NCI-H146 treated with DMSO at 0.1 percent for 48 hours (cell line): ENCODE measurements around the gene NDOR1.
A peak's percentile ranks its signal among the peaks of the same experiment; 100 is the strongest.

Source experiments
- DNase-seq: peaks from one replicate; lab custom pipeline; 2025; ENCODE audit not compliant: unreplicated experiment; lab: John Stamatoyannopoulos, UW

NDOR1 gene

GRCh38 chr9:137219757-137220316 lies 14.3 kb downstream of the NDOR1 start:
- no peak for DNase-seq

DNA sequence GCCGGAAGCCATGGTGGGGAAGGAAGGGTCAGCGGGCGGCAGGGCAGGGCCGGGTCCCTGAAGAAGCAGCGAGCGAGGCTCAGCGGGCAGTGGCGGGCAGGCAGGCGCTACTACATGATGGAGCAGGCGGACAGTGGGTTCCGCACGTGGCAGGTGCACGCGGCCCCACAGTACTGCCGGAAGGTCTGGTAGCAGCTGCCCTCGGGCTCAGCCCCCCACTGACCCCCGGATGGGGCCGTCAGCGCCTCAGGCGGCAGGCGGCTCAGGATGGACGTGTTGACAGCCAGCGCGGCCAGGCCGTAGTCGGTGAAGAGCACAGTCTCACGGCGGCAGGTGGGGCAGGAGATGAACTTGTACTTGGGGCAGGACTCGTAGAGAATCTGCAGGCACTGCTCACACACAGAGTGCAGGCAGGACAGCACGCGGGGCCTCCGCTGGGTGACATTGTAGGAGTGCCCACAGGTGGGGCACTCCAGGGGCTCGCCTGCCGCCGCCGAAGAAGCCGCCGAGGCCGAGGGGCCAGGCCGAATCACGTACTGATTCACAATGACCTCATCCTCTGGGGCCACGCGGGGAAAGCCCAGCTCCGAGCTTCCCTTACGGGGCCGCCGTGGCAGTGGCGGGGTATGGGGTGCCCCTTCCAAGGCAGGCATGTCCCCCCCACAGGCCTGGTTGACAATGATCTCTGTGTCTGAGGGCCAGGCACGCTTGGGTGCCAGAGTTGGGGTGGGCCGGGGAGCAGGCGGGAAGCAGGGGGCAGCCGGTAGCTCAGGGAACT lies 15.0 kb downstream of the NDOR1 start:
- DNase-seq: no peak

DNA sequence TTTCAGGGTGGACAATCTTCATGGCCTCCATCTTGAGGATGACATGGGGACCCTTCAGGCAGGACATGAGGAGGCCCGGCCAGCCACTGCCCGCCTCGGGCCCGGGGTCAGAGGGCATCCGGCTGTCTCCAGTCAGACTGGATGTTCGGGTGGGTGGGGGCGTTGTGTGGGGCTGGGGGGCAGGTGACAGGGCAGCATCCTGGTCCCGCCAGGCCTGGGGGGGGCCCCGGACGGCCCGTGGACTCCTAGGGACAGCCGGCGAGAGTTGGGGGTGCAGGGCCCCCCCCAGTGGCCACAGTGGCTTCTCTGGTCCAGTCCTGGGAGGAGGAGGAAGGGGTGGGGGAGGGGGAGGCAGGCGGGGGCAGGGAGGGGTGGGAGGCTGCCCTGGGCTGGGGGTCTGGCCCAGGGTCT lies 15.6 kb downstream of the NDOR1 start:
- DNase-seq: no peak

DNA sequence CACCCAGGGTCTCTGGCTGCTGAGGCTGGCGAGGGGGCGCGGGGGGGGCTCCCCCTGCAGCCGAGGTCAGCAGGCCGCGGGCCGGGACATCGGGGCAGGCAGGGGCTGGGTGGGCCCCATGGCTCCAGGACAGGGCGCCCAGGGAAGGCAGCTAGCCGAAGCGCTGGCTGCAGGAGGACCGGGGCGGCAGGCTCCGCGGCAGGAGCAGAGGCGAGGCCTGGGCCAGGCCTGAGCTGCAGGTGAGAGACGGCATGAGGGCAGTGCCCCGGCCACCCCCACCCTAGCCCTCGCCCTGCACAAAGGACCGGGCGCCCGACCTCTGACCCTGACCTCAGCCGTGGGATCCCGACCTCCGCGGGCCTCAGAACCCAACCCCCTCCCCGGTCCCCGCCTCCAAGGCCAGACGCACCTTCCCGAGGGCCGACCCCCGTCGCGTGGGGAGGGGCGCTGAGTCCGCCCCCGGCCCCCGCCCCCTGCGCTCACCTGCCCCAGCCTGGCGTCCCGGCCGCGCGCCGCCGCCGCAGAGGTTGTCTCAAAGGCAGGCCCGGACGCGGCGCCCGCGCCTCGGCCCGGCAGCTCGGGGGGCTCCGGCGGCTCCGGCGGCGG lies 16.1 kb downstream of the NDOR1 start:
- no peak for DNase-seq

DNA sequence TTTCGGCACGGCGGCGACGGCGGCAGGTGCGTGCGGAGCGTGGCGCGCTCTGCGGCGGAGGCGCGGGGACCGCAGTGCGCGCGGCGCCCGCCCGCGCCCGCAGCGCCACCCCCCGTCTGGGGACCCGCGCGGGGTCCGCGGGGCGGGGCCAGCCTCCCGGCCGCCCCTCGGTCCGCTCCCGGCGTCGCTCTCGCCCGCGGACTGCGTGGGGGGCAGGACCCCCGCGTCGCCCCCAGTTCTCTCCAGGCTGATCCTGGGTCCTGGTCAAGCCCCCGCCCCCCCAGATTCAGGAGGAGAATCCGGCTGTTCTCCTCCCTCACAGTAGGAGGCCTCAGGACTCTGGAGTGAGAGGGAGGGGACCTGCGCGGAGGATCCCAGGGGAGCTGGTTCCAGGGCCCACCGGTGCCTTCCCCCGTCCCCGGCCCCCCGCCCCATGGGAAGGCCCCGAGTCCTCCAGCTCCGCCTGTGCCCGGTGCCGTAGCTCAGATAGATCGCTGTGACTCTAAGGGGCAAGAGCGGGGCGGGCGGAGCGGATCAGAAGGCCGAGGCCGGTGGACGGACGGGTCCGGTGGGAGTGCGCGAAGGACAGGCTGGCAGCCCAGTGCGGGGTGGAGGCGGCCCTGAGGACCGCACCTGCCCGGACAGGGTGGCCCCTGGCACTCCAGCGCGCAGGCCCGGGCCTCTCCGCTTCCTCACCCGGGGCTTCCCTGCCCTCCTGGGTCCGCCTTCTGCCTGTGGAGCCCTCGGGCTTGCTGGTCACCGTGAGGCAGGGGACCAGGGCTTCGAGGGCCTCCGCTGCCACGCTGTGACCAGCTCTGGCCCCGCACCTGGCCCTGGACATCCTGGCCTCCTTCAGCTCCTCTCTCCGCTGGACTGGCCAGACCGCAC lies 16.9 kb downstream of the NDOR1 start, which contains the start of gene RNF208:
TSS of gene RNF208 (minus strand) at position 51 of the 888 bp plus-strand sequence. CDS start 1,028 bp downstream, outside the sequence.
- no peak for DNase-seq

DNA sequence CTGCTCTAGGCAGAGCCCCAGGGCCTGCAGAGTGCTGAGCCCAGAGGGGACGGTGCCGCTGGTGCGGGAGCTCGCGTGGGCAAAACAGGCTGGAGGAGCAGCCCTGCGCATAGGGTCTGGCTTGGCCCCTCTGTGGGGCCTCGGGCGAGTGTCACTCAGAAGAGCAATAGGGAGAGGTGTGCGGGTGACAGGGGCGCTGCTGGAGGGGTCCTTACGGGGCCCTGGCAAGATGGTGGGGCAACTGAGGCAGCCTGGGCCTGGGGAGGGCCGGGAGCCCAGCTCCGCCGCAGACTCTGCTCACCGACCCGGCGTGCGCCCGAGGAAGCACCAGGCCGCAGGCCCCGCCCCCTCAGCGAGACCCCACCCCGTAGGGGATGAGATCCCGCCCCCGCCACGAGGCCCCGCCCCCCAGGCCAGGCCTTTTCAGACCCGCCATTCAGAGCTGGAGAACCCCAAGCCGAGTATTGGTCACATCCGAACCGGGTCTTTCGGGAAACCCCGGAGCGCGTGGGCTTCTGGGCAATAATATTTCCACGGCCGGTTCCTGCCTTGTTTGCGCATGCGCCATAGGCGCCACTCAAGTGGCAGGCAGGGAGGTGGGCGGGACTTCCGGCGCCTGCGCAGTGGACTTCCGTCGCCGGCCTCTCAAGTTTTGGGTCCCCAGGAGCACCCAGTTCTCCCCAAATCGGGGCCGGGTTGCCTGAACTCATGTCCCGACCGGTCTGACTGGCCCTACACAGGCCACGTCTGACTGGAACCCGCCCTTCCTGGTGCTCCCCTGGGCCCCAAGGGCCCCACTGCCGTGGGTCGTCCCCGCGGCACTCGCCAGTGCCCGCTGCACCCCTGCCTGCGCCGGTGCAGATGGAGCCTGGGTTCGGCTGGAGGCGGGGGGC lies 17.8 kb downstream of the NDOR1 start:
- DNase-seq: peak; percentile 80

GRCh38 chr9:137224830-137225694 lies 19.6 kb downstream of the NDOR1 start, which contains the start of gene CYSRT1:
Gene CYSRT1 (plus strand): TSS chr9:137225174. CDS start chr9:137225622, 448 bp downstream.
- no peak for DNase-seq

GRCh38 chr9:137225699-137226331 lies 20.3 kb downstream of the NDOR1 start:
- no peak for DNase-seq

DNA sequence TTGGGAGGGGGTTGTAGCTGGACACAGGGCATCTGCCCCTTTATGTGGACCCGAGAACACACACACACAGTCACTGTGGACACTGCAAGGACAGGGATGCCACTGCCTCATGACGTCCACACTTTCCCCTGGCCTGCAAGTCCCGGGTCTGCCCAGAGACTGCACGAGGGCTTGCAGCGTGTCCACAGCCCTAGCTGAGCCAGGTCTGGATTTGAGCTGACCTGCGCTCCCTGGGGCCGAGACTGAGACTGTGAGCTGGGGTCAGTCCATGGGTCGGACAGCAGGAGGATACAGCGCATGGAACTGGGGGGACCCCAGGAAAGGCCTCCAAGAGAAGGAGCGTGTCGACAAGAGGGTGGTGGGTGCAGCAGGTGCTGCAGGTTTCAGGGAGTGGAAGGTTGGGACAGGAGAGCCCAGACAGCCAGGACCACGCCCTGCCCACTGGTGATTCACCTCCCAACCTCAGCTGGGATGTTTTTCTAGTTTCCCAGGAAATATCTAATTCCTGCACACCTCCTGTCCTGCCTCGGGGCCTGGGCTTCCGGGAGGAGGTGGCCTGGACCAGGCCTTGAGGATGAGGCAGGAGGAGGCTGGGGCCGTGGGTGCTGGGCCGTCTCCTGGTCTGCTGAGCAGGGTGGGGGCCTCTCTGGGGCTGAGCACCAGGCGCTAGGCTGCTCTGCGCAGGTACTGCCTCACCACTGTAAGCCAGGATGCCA lies 21.0 kb downstream of the NDOR1 start:
- DNase-seq: no peak

GRCh38 chr9:137227054-137227852 lies 21.8 kb downstream of the NDOR1 start, which contains the start of gene RNF224:
Gene RNF224 (plus strand): TSS chr9:137227502. CDS start chr9:137228336, 834 bp downstream.
- no peak for DNase-seq

GRCh38 chr9:137227853-137228505 lies 22.5 kb downstream of the NDOR1 start:
- no peak for DNase-seq

DNA sequence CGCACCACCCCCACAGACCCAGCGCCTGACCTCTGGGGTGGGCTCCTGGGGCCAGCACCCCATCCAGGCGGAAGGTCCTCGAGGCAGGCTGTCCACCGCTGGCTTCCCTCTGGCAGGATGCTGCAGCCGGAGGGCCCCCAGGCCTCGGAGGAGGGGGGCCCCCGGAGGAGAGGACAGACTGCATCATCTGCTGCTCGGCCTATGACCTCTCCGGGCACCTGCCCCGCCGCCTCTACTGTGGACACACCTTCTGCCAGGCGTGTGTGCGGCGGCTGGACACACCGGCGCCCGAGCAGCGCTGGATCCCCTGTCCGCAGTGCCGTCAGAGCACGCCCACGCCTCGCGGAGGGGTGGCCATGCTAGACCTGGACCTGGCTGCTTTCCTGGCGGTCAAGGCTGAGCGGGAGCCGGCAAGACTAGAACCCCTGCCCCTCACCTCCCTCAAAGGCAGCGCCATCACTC lies 23.0 kb downstream of the NDOR1 start:
- no peak for DNase-seq

- no peak for DNase-seq
Measured at GRCh38 chr9:137228968-137229896, 23.7 kb downstream of the NDOR1 start.

DNA sequence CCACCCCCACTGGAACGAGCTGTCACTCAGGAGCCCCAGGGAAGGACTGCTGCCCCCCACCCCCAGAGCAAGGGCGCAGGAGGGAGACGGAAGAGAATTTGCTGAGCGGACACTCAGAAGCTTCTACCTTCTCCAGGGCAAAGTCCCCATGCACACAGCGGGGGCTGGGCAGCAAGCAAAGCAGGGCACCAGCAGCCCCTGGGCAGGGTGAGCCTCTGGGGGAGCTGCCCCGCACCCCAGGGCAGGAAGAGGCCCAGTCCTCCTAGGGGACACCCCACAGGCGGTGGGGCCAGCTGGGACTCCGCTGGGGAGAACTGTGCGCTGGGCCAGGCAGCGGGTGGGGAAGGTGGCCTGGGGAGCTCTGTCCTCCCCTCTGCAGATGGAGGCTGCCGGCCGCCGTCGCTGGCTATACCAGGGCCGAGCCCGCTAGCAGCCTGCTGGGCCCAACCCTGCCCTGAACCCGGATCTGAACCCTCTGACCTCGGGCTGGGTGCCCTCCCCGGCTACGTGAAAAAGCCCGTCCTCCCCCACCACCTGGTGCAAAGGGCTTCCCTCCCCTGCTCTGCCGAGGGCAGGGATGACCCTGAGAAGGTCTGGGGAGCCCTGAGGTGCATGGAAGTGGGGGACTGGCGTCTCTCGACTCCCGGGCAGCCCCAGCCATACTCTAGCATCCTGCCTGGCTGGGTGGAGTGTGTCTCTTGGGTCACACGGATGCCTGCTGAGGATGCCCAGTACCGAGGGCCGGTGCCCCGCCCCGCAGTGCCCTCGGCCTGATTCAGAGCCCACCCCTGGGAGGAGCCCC lies 24.6 kb downstream of the NDOR1 start:
- DNase-seq: no peak
